Tibial artery (tissue), 4 donors: ENCODE data around the gene CDK5RAP2.
"Not testable (repeated sequence)": the region's sequence is repeated elsewhere in the genome, so short reads cannot be mapped to it uniquely, and the experiment has no call there.

Experiments used
- DNase-seq, 2 donors: peaks; one replicate each; pipeline ENCODE4 v3.0.0-alpha.2; 2019
- H3K27ac ChIP-seq, 2 donors: fragments of 200-600 bp; sonication (generic) in 1 of 2; 1 replicate in 1 of 2; 2 replicates in 1 of 2; pipeline ENCODE4 v1.5.1; 2018 to 2019; ENCODE audit warnings: mild to moderate bottlenecking in 1 of 2
- H3K27me3 ChIP-seq, 2 donors: fragments of 200-600 bp; sonication (generic) in 1 of 2; one replicate each; pipeline versions ENCODE4 v1.5.1 to v1.6.0; 2016 to 2019
- H3K36me3 ChIP-seq, 3 donors: fragments of 200-600 bp; sonication (generic) in 2 of 3; one replicate each; pipeline ENCODE4 v1.5.1; 2016 to 2019; ENCODE audit warnings: mild to moderate bottlenecking in 2 of 3
- H3K4me1 ChIP-seq, 4 donors: fragments of 200-600 bp; sonication (generic) in 2 of 4; 1 replicate in 3 of 4; 2 replicates in 1 of 4; pipeline ENCODE4 v1.5.1; 2016 to 2019
- H3K4me3 ChIP-seq, 2 donors: fragments of 200-600 bp; sonication (generic) in 1 of 2; 1 replicate in 1 of 2; 2 replicates in 1 of 2; pipeline ENCODE4 v1.5.1; 2018 to 2019; ENCODE audit warnings: mild to moderate bottlenecking in 2 of 2
- H3K9me3 ChIP-seq, 3 donors: fragments of 200-600 bp; sonication (generic) in 1 of 3; one replicate each; pipeline ENCODE4 v1.5.1; 2016 to 2019
- CTCF ChIP-seq, 2 experiments: fragments of 200-600 bp in 1 of 2; fragments of 450-650 bp in 1 of 2; IDR thresholded peaks; one replicate each; pipeline ENCODE4 v1.5.1; 2017 to 2019; ENCODE audit warnings: antibody characterized with exemption in 2 of 2, mild to moderate bottlenecking in 1 of 2, moderate library complexity in 1 of 2
- intact Hi-C: fragments of 100-400 bp; cut with DNase I; formaldehyde crosslinking; loops from one replicate; pipeline ENCODE4 v1.15.0; 2023; ENCODE audit warnings: low total_unique reads

The CDK5RAP2 gene

GRCh38 chr9:120532891-120533290 lies 47.1 kb downstream of the CDK5RAP2 start:
- TF ChIP-seq CTCF (IDR thresholded peaks at IDR 0.05) = no peak
- Histone ChIP-seq H3K4me1 (no peaks in the 10 kb centered on the region), H3K4me3 (no peak overlapping the region), H3K9me3 (no peaks in the 10 kb centered on the region), H3K27me3 (no peaks in the 10 kb centered on the region), H3K36me3 (peaks cover 64 to 91% (median 79%) of the 10 kb centered on the region in 3 donors), H3K27ac (no peak overlapping the region)
- intact Hi-C loops = no loop called here
- no peak for DNase-seq

GRCh38 chr9:120532475-120532874 lies 47.5 kb downstream of the CDK5RAP2 start:
- TF ChIP-seq CTCF (IDR thresholded peaks at IDR 0.05) = no peak
- Histone ChIP-seq H3K9me3 (no peaks in the 10 kb centered on the region), H3K36me3 (peaks cover 65 to 91% (median 80%) of the 10 kb centered on the region in 3 donors), H3K27me3 (no peaks in the 10 kb centered on the region), H3K4me1 (no peaks in the 10 kb centered on the region), H3K4me3 (no peak overlapping the region), H3K27ac (no peak overlapping the region)
- peak; percentile 38 to 68 for DNase-seq
- intact Hi-C loops = no loop called here

GRCh38 chr9:120531683-120532300 lies 48.2 kb downstream of the CDK5RAP2 start:
- no peaks in the 10 kb centered on the region for H3K9me3 ChIP-seq
- H3K36me3 ChIP-seq = peaks cover 65 to 91% (median 81%) of the 10 kb centered on the region in 3 donors
- intact Hi-C loops = no loop called here
- no peaks in the 10 kb centered on the region for H3K4me1 ChIP-seq
- no peak overlapping the region for H3K4me3 ChIP-seq
- H3K27ac ChIP-seq = no peak overlapping the region
- no peak for TF ChIP-seq CTCF (IDR thresholded peaks at IDR 0.05)
- no peaks in the 10 kb centered on the region for H3K27me3 ChIP-seq
- no peak for DNase-seq

GRCh38 chr9:120530220-120530832 lies 49.6 kb downstream of the CDK5RAP2 start:
- H3K27me3 ChIP-seq, H3K4me1 ChIP-seq, H3K9me3 ChIP-seq, H3K27ac ChIP-seq, intact Hi-C loops, DNase-seq, H3K4me3 ChIP-seq: not testable (repeated sequence)
- peaks cover 65 to 92% (median 84%) of the 10 kb centered on the region in 3 donors for H3K36me3 ChIP-seq

- H3K9me3 ChIP-seq = no peaks in the 10 kb centered on the region
- no peak for DNase-seq
- no peak overlapping the region for H3K4me3 ChIP-seq
- no peak for TF ChIP-seq CTCF (IDR thresholded peaks at IDR 0.05)
- H3K27me3 ChIP-seq = no peaks in the 10 kb centered on the region
- intact Hi-C loops = no loop called here
- H3K27ac ChIP-seq = no peak overlapping the region
- H3K36me3 ChIP-seq = peaks cover 71 to 92% (median 84%) of the 10 kb centered on the region in 3 donors
- H3K4me1 ChIP-seq = no peaks in the 10 kb centered on the region
Observed at GRCh38 chr9:120528829-120529228, 51.1 kb downstream of the CDK5RAP2 start.

- Histone ChIP-seq H3K4me3 (no peak overlapping the region), H3K27ac (no peak overlapping the region), H3K9me3 (no peaks in the 10 kb centered on the region), H3K36me3 (peaks cover 74 to 92% (median 85%) of the 10 kb centered on the region in 3 donors), H3K27me3 (no peaks in the 10 kb centered on the region), H3K4me1 (no peaks in the 10 kb centered on the region)
- no peak for TF ChIP-seq CTCF (IDR thresholded peaks at IDR 0.05)
- intact Hi-C loops = no loop called here
- no peak for DNase-seq
Observed at GRCh38 chr9:120528327-120528726, 51.6 kb downstream of the CDK5RAP2 start.
